GM06990 (cell line): Measurements from ENCODE around the gene CDK17.
A peak's percentile ranks its signal among the peaks of the same experiment; 100 is the strongest.
"Not testable (repeated sequence)": the region's sequence is repeated elsewhere in the genome, so short reads cannot be mapped to it uniquely, and the experiment has no call there.

Experiments
- DNase-seq: peaks from one replicate; pipeline ENCODE4 v3.0.0-alpha.2; 2011; ENCODE audit not compliant: insufficient read length; ENCODE audit errors: extremely low read depth
- H3K27me3 ChIP-seq: replicated peaks from 2 replicates; pipeline ENCODE4 v1.6.0; 2011; ENCODE audit warnings: low read length; ENCODE audit not compliant: control insufficient read depth, insufficient read depth
- H3K36me3 ChIP-seq: 2 replicates; pipeline ENCODE4 v1.5.1; 2011; ENCODE audit warnings: low read length; ENCODE audit not compliant: control insufficient read depth, insufficient read depth
- H3K4me3 ChIP-seq: replicated peaks from 2 replicates; pipeline ENCODE4 v1.5.1; 2011; ENCODE audit warnings: low read depth, mild to moderate bottlenecking, control low read depth, low read length
- CTCF ChIP-seq: IDR thresholded peaks from 2 replicates; pipeline ENCODE4 v1.5.1; 2011; ENCODE audit warnings: low read length, control low read depth, mild to moderate bottlenecking, inconsistent platforms; ENCODE audit not compliant: insufficient read depth, poor library complexity, severe bottlenecking

Gene CDK17

GRCh38 chr12:96321941-96322340, 78.3 kb downstream of the CDK17 start:
- DNase-seq = no peak
- Histone ChIP-seq H3K36me3 (no peaks in the 10 kb centered on the region; the same call in none of the 2 replicates), H3K4me3 (no peak overlapping the region), H3K27me3 (no peaks in the 10 kb centered on the region)
- no peak for TF ChIP-seq CTCF

DNA sequence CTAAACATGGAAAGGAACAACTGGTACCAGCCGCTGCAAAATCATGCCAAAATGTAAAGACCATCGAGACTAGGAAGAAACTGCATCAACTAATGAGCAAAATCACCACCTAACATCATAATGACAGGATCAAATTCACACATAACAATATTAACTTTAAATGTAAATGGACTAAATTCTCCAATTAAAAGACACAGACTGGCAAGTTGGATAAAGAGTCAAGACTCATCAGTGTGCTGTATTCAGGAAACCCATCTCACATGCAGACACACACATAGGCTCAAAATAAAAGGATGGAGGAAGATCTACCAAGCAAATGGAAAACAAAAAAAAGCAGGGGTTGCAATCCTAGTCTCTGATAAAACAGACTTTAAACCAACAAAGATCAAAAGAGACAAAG, 82.4 kb downstream of the CDK17 start:
- DNase-seq = not testable (repeated sequence)

DNA sequence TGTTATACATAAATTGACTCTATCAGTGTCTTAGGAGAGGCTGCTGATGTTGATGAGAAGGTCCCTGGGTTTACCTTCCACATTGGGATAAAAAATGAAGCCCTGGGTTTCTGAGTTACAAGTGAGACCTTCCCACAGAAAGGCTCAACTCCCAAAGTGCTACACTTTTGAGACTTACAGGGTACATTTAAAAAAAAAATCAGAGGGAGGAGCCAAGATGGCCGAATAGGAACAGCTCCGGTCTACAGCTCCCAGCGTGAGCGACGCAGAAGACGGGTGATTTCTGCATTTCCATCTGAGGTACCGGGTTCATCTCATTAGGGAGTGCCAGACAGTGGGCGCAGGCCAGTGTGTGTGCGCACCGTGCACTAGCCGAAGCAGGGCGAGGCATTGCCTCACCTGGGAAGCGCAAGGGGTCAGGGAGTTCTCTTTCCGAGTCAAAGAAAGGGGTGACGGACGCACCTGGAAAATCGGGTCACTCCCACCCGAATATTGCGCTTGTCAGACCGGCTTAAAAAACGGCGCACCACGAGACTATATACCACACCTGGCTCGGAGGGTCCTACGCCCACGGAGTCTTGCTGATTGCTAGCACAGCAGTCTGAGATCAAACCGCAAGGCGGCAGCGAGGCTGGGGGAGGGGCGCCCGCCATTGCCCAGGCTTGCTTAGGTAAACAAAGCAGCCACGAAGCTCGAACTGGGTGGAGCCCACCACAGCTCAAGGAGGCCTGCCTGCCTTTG, 84.3 kb downstream of the CDK17 start:
- peak overlapping the region; percentile 45 for H3K4me3 ChIP-seq
- not testable (repeated sequence) for H3K36me3 ChIP-seq, DNase-seq, H3K27me3 ChIP-seq

More for the DNA sequence above, 82.4 kb downstream of the CDK17 start:
- H3K4me3 ChIP-seq, H3K27me3 ChIP-seq, H3K36me3 ChIP-seq: not testable (repeated sequence)

- Histone ChIP-seq H3K4me3 (no peak overlapping the region), H3K27me3 (no peaks in the 10 kb centered on the region), H3K36me3 (no peaks in the 10 kb centered on the region; the same call in 1 of the 2 replicates)
- no peak for TF ChIP-seq CTCF
- DNase-seq = no peak
These were observed 85.5 kb downstream of the CDK17 start for GRCh38 chr12:96314723-96315122.

- no peak for DNase-seq
These were observed 86.6 kb downstream of the CDK17 start for GRCh38 chr12:96313606-96314005.

GRCh38 chr12:96311191-96311590, 89.0 kb downstream of the CDK17 start:
- Histone ChIP-seq H3K4me3 (no peak overlapping the region), H3K27me3 (no peaks in the 10 kb centered on the region), H3K36me3 (no peaks in the 10 kb centered on the region; the same call in 1 of the 2 replicates)
- no peak for DNase-seq
- no peak for TF ChIP-seq CTCF

More at GRCh38 chr12:96313606-96314005, 86.6 kb downstream of the CDK17 start:
- Histone ChIP-seq H3K36me3 (no peaks in the 10 kb centered on the region; the same call in 1 of the 2 replicates), H3K27me3 (no peaks in the 10 kb centered on the region), H3K4me3 (no peak overlapping the region)
- no peak for TF ChIP-seq CTCF

- no peak for DNase-seq
- Histone ChIP-seq H3K27me3 (no peaks in the 10 kb centered on the region), H3K36me3 (no peaks in the 10 kb centered on the region; the same call in 1 of the 2 replicates), H3K4me3 (no peak overlapping the region)
- TF ChIP-seq CTCF = no peak
These were observed 90.2 kb downstream of the CDK17 start for GRCh38 chr12:96310067-96310466.
